ENCODE measurements around the gene ULK4. TPM values are rescaled to one million over a fixed set of nuclear protein-coding genes. Genes with fewer than 3 reads are reported as not detected.

The ULK4 gene
- polyA plus RNA-seq, 1 of the 3 experiments (the other 2 are of a cell fraction), result 6.2 TPM

- TF ChIP-seq ZBTB33 (IDR thresholded peaks at IDR 0.05; ENCODE audit: borderline replicate concordance, low read depth) (no peak), POLR2AphosphoS5 (IDR thresholded peaks at IDR 0.05; ENCODE audit: low read depth, low read length) (no peak), GATA2 (CRISPR knock-in tag; IDR thresholded peaks at IDR 0.05) (no peak), JUND (IDR thresholded peaks at IDR 0.05) (no peak), TCF12 (IDR thresholded peaks at IDR 0.05) (no peak)
Observed at GRCh38 chr3:41424543-41425300, 537.2 kb downstream of the ULK4 start (continued).

GRCh38 chr3:41419809-41420208, 542.1 kb downstream of the ULK4 start:
- Histone ChIP-seq H3K27me3 (ENCODE audit: insufficient read depth) (no peaks in the 10 kb centered on the region), H3K4me2 (no peak overlapping the region), H4K20me1 (ENCODE audit: insufficient read depth) (no peaks in the 10 kb centered on the region), H3K9me2 (no peaks in the 10 kb centered on the region), H3K27ac (ENCODE audit: low read depth in 2 of 2, low read length in 1 of 2) (no peak overlapping the region), H3K36me3 (replicated peaks in 1 of 2; ENCODE audit: control insufficient read depth in 1 of 2, insufficient read depth in 2 of 2, low read length in 1 of 2) (no peaks in the 10 kb centered on the region), H3K9me3 (no peaks in the 10 kb centered on the region), H3K4me3 (ENCODE audit: low read depth in 2 of 2, low read length in 1 of 2) (no peak overlapping the region), H3K79me2 (ENCODE audit: insufficient read depth) (no peaks in the 10 kb centered on the region), H3K4me1 (ENCODE audit: control insufficient read depth in 1 of 2, insufficient read depth in 2 of 2, low read depth in 1 of 2, low read length in 1 of 2) (no peaks in the 10 kb centered on the region; a peak in 1 of 4 replicates), H2AFZ (ENCODE audit: low read depth) (no peak overlapping the region), H3K9ac (no peak overlapping the region), H3F3A (replicated peaks; ENCODE audit: insufficient read depth) (no peaks in the 10 kb centered on the region)
- no peak for DNase-seq
- ChIA-PET CTCF (interaction anchor here (0.9 kb wide), 1 partner anchor 16 kb away, joined by 3 read pairs; no protein-coding TSS in a partner anchor), POLR2A (no interaction called here)
- TF ChIP-seq NRF1 (IDR thresholded peaks at IDR 0.05; ENCODE audit: low read depth, low read length), result no peak
- TF ChIP-seq REST (IDR thresholded peaks at IDR 0.05; ENCODE audit: low read depth, low read length), result no peak
- TF ChIP-seq ELF1 (IDR thresholded peaks at IDR 0.05), result no peak
- TF ChIP-seq JUND (IDR thresholded peaks at IDR 0.05), result no peak
- no peak for TF ChIP-seq RCOR1 (IDR thresholded peaks at IDR 0.05; ENCODE audit: low read length)
- no peak for TF ChIP-seq ZBTB33 (IDR thresholded peaks at IDR 0.05; ENCODE audit: borderline replicate concordance, low read depth)
- no peak for TF ChIP-seq IRF3 (IDR thresholded peaks at IDR 0.05; ENCODE audit: low read depth, low read length)
- WGBS (ENCODE audit: low lambda C conversion rate), result 87% methylated on average over 5 of the region's 5 CpGs
